ENCODE measurements around the gene MIEF1.

The MIEF1 gene

GRCh38 chr22:39556970-39557841 is 55.1 kb downstream of the MIEF1 start:
- DNase-seq (ENCODE audit: low read depth in 2 of 2): peak; percentile 40 to 42

- no peak for DNase-seq (ENCODE audit: low read depth in 2 of 2)
Measured at GRCh38 chr22:39558254-39558727, 56.2 kb downstream of the MIEF1 start.

GRCh38 chr22:39558950-39559349 is 56.9 kb downstream of the MIEF1 start:
- no peak for DNase-seq (ENCODE audit: low read depth in 2 of 2)

DNA sequence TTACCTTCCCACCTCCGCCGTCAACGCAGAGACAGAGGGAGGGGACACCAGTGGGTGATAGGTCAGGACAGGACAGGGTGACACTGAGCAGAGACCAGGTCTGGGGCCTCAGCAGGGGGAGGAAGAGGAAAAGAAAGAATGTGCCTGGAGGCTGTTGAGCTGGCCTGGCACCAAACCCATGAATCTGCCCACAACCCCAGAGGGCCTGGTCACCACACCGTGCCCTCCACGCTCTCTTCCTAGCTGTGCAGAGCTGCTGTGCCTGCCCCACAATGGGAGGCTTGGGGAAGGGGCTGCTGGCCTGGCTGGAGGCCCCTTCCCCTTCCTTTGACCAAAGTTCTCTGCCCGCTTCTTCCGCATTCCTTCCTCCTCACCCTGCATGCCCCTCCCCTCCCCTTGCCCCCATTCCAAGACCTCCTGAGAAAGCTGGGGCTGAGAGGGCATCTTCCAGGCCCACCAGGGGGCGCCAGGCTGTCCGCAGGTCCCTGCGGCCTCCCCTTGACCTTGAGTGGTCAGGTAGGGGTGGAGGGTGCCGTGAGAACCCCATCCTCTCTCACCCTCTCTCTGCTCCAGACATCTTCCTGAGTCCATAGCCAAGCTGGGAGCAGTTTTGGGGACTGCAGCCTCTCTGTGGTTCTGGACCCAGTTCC is 57.5 kb downstream of the MIEF1 start:
- DNase-seq (ENCODE audit: low read depth in 2 of 2): no peak

DNA sequence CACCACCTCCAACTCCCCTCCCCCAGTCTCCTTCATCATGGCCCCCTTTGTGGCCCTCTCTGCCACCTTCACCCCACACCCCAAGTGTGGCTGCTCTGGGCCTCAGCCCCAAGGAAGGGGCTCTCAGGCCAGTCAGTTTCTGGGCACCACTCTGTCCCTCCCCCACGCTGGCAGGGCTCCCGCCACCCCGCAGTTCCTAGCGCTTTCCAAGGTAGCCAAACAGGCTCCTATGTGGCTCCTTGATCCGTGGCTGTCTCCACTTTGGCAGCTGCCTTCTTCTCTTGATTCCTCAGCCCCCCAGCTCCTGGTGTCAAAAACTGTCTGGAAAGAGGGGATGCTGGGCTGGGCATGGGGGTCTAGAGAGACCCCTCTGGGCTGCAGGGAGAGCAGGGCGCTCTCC is 58.0 kb downstream of the MIEF1 start:
- no peak for DNase-seq (ENCODE audit: low read depth in 2 of 2)

- no peak for DNase-seq (ENCODE audit: low read depth in 2 of 2)
Measured at GRCh38 chr22:39562839-39563489, 60.9 kb downstream of the MIEF1 start.

DNA sequence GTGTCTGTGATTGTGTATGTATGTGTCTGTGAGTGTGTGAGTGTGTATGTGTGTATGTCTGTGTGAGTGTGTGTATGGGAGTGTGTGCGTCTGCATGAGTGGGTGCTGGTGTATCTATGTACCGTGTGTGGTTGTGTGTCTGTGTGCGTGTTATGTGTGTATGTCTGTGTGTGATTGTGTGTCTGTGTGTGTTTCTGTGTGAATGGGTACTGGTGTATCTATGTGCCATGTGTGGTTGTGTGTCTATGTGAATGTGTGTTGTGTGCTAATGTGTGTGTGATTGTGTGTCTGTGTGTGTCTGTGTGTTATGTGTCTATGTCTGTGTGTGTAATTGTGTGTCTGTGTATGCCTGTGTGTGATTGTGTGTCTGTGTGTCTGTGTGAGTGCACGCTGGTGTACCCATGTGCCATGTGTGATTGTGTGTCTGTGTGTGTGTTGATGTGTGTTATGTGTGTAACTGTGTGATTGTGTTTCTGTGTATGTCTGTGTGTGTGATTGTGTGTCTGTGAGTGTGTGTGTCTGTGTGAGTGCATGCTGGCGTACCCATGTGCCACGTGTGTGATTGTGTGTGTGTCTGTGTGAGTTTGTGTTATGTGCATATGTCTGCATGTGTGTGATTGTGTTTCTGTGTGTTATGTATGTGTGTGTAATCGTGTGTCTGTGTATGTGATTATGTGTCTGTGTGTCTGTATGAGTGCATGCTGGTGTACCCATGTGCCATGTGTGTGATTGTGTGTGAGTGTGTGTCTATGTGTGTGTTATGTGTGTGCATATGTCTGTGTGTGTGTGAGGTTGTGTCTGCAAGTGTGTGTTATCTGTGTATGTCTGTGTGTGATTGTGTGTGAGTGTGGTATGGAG is 61.7 kb downstream of the MIEF1 start:
- DNase-seq (ENCODE audit: low read depth in 2 of 2): no peak

DNA sequence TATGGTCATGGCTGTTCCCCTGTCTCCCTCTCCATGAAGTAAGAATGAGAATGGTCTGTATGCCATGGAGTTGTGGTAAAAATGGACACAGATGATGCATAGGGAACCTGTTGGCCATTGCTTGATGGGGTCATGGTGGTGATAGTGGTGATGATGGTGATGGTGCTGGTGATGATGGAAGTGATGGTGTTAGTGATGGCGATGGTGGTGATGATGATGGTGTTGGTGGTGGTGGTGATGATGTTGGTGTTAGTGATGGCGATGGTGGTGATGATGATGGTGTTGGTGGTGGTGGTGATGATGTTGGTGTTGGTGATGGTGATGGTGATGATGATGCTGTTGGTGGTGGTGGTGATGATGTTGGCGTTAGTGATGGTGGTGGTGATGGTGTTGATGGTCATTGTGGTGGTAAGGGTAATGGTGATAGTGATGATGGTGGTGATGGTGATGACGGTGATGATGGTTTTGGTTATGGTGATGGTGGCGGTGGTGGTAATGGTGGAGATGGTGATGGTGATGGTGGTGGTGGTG is 63.4 kb downstream of the MIEF1 start:
- no peak for DNase-seq (ENCODE audit: low read depth in 2 of 2)

- peak; percentile 14 to 20 for DNase-seq (ENCODE audit: low read depth in 2 of 2)
Measured at GRCh38 chr22:39567135-39567946, 65.3 kb downstream of the MIEF1 start.
